BLaER1 treated with 17β-estradiol and CSF1 and Interleukin-3, amounts not matched to agents 10 nM and 100 nM (cell line): ENCODE measurements around the gene SMARCA4.
A peak's percentile ranks its signal among the peaks of the same experiment; 100 is the strongest.
"Not testable (repeated sequence)": the region's sequence is repeated elsewhere in the genome, so short reads cannot be mapped to it uniquely, and the experiment has no call there.

ENCODE experiments used
- H3K27ac ChIP-seq, 11 experiments: shearing (Covaris generic); formaldehyde crosslinking; 2 replicates each; pipeline ENCODE4 v1.8.1; 2022
- H3K27me3 ChIP-seq, 11 experiments: shearing (Covaris generic); formaldehyde crosslinking; 2 replicates each; pipeline ENCODE4 v1.8.1; 2022
- H3K36me3 ChIP-seq, 11 experiments: shearing (Covaris generic); formaldehyde crosslinking; 2 replicates each; pipeline ENCODE4 v1.8.1; 2022
- H3K4me1 ChIP-seq, 10 experiments: shearing (Covaris generic); formaldehyde crosslinking; 2 replicates each; pipeline ENCODE4 v1.8.1; 2022
- H3K4me2 ChIP-seq, 11 experiments: shearing (Covaris generic); formaldehyde crosslinking; 2 replicates each; pipeline ENCODE4 v1.8.1; 2022
- H3K4me3 ChIP-seq, 10 experiments: shearing (Covaris generic); formaldehyde crosslinking; 2 replicates each; pipeline ENCODE4 v1.8.1; 2022
- H3K9ac ChIP-seq, 11 experiments: shearing (Covaris generic); formaldehyde crosslinking; 2 replicates each; pipeline ENCODE4 v1.8.1; 2022
- H3K9me3 ChIP-seq, 11 experiments: shearing (Covaris generic); formaldehyde crosslinking; replicated peaks in 1 of 11; 2 replicates each; pipeline ENCODE4 v1.8.1; 2022
- H4K20me1 ChIP-seq, 11 experiments: shearing (Covaris generic); formaldehyde crosslinking; 2 replicates each; pipeline ENCODE4 v1.8.1; 2022
- Cebpa-rat ChIP-seq, 11 experiments: shearing (Covaris generic); IDR thresholded peaks; 2 replicates each; pipeline ENCODE4 v1.8.1; 2022

The SMARCA4 gene

DNA sequence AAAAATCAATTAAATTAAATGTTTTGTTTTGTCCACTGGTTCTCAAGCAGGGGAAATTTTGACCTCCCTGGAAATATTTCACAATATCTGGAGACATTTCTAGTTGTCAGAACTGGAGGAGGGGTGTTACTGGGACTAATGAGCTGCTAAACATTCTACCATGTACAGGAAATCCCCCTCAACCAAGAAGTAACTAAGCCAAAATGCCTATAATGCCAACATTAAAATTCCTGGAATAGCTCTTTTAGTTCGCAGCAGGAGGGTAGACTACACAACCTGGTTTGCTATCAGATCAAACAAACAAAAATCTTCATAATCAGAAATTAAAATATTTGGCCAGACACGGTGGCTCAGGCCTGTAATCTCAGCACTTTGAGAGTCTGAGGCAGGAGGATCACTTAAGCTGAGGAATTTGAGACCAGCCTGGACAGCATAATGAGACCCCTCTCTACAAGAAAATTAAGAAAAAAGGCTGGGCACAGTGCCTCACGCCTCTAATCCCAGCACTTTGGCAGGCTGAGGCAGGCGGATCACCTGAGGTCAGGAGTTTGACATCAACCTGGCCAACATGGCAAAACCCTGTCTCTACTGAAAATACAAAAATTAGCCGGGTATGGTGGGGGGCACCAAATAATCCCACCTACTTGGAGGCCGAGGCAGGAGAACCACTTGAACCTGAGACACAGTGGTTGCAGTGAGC is 13.7 kb upstream of the SMARCA4 start:
- Histone ChIP-seq H3K27me3 (no peaks in the 10 kb centered on the region), H3K4me3 (no peak overlapping the region), H4K20me1 (no peaks in the 10 kb centered on the region), H3K4me2 (no peak overlapping the region), H3K9me3 (no peaks in the 10 kb centered on the region), H3K27ac (no peak overlapping the region), H3K9ac (0 out of 22 replicates have a peak overlapping the region, but pooled peaks of 1 of the 11 experiments have one; percentile 17), H3K4me1 (peaks cover 0 to 37% (median 1%) of the 10 kb centered on the region in 10 experiments; a peak in 12 of 20 replicates), H3K36me3 (no peaks in the 10 kb centered on the region)
- TF ChIP-seq Cebpa-rat (IDR thresholded peaks at IDR 0.05) = peak in 2 of 11 experiments; percentile 18 to 22; a peak in 1 of 22 replicates

DNA sequence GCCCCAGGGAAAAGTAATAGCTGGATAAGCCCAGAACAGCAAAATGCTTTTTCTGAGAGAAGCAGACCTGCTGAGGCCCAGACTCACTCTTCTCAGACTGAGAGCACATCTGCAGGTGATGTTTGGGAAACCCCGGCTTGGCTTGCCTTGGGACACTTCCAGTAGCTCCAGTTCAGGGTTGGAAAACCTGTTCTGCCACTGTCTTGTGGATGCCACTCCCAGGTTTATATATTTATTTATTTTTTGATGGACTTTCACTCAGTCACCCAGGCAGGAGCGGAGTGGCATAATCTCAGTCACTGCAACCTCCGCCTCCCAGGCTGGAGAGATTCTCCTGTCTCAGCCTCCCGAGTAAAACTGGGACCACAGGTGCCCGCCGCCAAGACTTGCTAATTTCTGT is 8.0 kb upstream of the SMARCA4 start:
- H3K4me2 ChIP-seq = peak overlapping the region in 1 of 11 experiments; percentile 47; a peak in 2 of 22 replicates
- no peak overlapping the region for H3K27ac ChIP-seq

DNA sequence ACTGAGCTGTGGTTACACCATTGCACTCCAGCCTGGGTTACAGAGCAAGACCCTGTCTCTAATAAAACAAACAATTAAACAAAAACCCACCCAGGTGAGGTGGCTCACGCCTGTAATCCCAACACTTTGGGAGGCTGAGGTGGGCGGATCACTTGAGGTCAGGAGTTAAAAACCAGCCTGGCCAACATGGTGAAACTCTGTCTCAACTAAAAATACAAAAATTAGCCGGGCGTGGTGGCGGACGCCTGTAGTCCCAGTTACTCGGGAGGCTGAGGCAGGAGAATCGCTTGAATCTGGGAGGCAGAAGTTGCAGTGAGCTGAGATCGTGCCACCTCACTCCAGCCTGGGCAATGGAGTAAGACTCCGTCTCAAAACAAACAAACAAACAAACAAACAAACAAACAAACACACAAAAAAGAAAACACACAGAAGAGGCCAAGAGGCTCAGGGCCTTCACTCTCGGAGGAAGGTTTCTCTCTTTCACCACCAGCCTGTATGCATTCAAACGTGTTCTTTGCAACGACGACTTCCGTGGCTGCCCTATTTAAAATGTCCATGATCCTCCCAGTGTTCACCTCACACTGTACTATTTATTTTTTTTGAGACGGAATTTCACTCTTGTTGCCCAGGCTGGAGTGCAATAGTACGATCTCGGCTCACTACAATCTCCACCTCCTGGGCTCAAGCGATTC is 1.4 kb upstream of the SMARCA4 start:
- Histone ChIP-seq H3K4me1 (peaks cover 37 to 46% (median 42%) of the 10 kb centered on the region in 10 experiments), H3K4me2 (peak overlapping the region; percentile 79 to 97 (median 93)), H3K4me3 (peak overlapping the region; percentile 68 to 99 (median 88); a peak in 19 of 20 replicates), H3K9ac (peak overlapping the region; percentile 93 to 98 (median 95); a peak in 21 of 22 replicates), H3K27ac (peak overlapping the region; percentile 87 to 97 (median 94); a peak in 20 of 22 replicates), H4K20me1 (peaks cover under 1 to 28% (median 24%) of the 10 kb centered on the region in 11 experiments; a peak in 20 of 22 replicates)
- not testable (repeated sequence) for H3K36me3 ChIP-seq, H3K9me3 ChIP-seq, H3K27me3 ChIP-seq

More for the DNA sequence above, 8.0 kb upstream of the SMARCA4 start:
- peaks cover 15 to 36% (median 22%) of the 10 kb centered on the region in 10 experiments; a peak in 19 of 20 replicates for H3K4me1 ChIP-seq
- no peaks in the 10 kb centered on the region for H3K36me3 ChIP-seq
- TF ChIP-seq Cebpa-rat (IDR thresholded peaks at IDR 0.05) = no peak
- no peak overlapping the region for H3K4me3 ChIP-seq
- H3K9ac ChIP-seq = no peak overlapping the region
- no peaks in the 10 kb centered on the region for H3K9me3 ChIP-seq
- H3K27me3 ChIP-seq = no peaks in the 10 kb centered on the region
- no peaks in the 10 kb centered on the region for H4K20me1 ChIP-seq

DNA sequence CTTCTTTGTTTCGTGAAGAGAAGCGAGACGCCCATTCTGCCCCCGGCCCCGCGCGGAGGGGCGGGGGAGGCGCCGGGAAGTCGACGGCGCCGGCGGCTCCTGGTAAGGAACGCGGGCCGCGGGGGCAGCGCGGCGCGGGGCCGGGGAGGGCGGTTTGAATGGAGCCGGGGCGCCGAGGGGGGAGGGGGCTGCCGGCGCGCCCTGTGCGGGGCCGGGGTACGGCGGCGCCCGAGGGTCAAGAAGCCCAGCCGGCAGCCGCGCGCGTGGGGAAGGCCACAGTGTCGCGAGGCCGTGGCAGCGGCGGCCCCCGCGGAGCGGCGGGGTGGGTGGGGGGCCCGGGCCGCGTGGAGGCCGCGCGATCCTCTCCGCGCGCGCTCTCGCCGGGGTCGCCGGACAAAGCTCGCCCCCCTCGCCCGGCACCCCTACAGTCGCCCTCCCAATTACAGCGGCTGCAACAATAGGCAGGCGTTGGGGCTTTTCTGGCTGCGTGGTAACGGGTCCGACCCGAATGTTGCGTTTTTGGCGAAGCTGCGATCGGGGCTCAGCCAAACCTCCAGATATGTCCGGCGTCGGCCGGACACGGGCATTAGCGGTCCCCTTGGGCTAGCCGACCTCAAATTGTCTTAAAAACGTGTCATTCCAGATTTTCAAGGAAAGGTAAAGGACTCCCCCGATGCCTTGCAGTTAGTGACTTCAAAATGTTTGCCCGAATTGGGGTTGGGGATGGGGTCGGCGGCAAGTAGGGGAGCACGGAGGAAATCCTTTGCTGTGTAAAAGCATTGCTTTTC is 437 bp downstream of the SMARCA4 start:
- Histone ChIP-seq H3K4me3 (peak overlapping the region; percentile 77 to 99 (median 92)), H3K4me1 (peaks cover 50 to 57% (median 54%) of the 10 kb centered on the region in 10 experiments), H3K9me3 (no peaks in the 10 kb centered on the region), H3K27me3 (no peaks in the 10 kb centered on the region), H3K4me2 (peak overlapping the region; percentile 75 to 99 (median 91)), H3K9ac (peak overlapping the region; percentile 92 to 98 (median 95)), H3K27ac (peak overlapping the region; percentile 85 to 97 (median 94)), H3K36me3 (peaks cover 0 to 25% (median 15%) of the 10 kb centered on the region in 11 experiments; a peak in 13 of 22 replicates), H4K20me1 (peaks cover 8 to 46% (median 42%) of the 10 kb centered on the region in 11 experiments; a peak in 21 of 22 replicates)
- no peak for TF ChIP-seq Cebpa-rat (IDR thresholded peaks at IDR 0.05)

GRCh38 chr19:10962863-10963262 is 2.0 kb downstream of the SMARCA4 start:
- peak overlapping the region; percentile 92 to 98 (median 95) for H3K9ac ChIP-seq

DNA sequence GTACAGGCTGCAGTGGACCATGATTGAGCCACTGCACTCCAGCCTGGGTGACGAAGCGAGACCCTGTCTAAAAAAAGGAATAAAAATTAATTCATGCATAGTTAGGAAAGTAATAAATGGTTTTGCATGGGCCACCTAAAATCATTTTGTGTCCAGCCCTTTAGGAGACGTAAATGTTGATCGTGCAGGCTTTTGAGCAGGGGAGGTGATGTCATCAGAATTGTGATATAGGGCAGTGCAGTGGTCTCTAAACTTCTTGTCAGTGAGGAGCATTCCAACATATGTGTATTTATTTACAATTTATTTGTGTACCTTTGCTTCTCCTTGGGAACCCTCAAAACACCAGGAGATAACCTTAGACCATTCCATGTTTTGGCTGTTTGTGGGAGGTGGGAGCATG is 3.0 kb downstream of the SMARCA4 start:
- H3K4me2 ChIP-seq = peak overlapping the region; percentile 75 to 99 (median 91)
- H3K9ac ChIP-seq = peak overlapping the region in 8 of 11 experiments; percentile 24 to 98 (median 95); a peak in 15 of 22 replicates
- peaks cover 0 to 30% (median 15%) of the 10 kb centered on the region in 11 experiments; a peak in 13 of 22 replicates for H3K36me3 ChIP-seq
- peaks cover 8 to 72% (median 68%) of the 10 kb centered on the region in 11 experiments; a peak in 21 of 22 replicates for H4K20me1 ChIP-seq
- no peak overlapping the region for H3K27ac ChIP-seq
- H3K4me3 ChIP-seq = peak overlapping the region in 8 of 10 experiments; percentile 84 to 99 (median 93); a peak in 13 of 20 replicates
- no peaks in the 10 kb centered on the region for H3K27me3 ChIP-seq
- no peak for TF ChIP-seq Cebpa-rat (IDR thresholded peaks at IDR 0.05)
- H3K4me1 ChIP-seq = peaks cover 76 to 82% (median 79%) of the 10 kb centered on the region in 10 experiments
- H3K9me3 ChIP-seq = no peaks in the 10 kb centered on the region

More at GRCh38 chr19:10962863-10963262, 2.0 kb downstream of the SMARCA4 start:
- Histone ChIP-seq H3K27ac (peak overlapping the region in 9 of 11 experiments; percentile 87 to 97 (median 95); a peak in 16 of 22 replicates), H3K36me3 (peaks cover 0 to 30% (median 15%) of the 10 kb centered on the region in 11 experiments; a peak in 13 of 22 replicates), H4K20me1 (peaks cover 8 to 62% (median 58%) of the 10 kb centered on the region in 11 experiments; a peak in 21 of 22 replicates), H3K27me3 (no peaks in the 10 kb centered on the region), H3K4me2 (peak overlapping the region; percentile 75 to 99 (median 91)), H3K4me1 (peaks cover 66 to 73% (median 69%) of the 10 kb centered on the region in 10 experiments), H3K4me3 (peak overlapping the region; percentile 77 to 99 (median 92)), H3K9me3 (no peaks in the 10 kb centered on the region)
- TF ChIP-seq Cebpa-rat (IDR thresholded peaks at IDR 0.05) = no peak

DNA sequence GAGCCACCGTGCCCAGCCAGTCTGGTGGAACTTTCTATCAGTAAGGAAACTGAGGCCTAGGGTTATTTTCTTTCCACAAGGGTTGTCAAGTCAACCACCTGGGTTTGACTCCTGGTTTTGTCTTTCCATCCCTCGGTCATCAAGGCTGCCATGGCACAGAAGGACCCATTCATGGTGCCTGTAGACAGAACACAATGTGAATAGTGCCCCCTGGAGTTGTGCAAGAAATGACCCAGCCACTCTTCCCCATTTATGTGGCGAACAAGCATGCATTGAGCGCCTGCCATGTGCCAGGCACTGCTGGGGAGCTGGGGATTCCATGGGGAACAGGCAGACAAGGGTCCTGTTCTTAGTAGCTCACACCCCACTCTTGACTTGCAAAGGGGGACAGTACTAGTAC is 4.1 kb downstream of the SMARCA4 start:
- Histone ChIP-seq H3K27ac (no peak overlapping the region), H3K4me3 (no peak overlapping the region), H4K20me1 (peaks cover 12 to 83% (median 79%) of the 10 kb centered on the region in 11 experiments; a peak in 21 of 22 replicates), H3K9ac (no peak overlapping the region), H3K9me3 (no peaks in the 10 kb centered on the region), H3K4me2 (peak overlapping the region; percentile 27 to 99 (median 91)), H3K4me1 (peaks cover 78 to 83% (median 81%) of the 10 kb centered on the region in 10 experiments), H3K27me3 (no peaks in the 10 kb centered on the region), H3K36me3 (peaks cover 0 to 30% (median 15%) of the 10 kb centered on the region in 11 experiments; a peak in 13 of 22 replicates)
- TF ChIP-seq Cebpa-rat (IDR thresholded peaks at IDR 0.05) = no peak

DNA sequence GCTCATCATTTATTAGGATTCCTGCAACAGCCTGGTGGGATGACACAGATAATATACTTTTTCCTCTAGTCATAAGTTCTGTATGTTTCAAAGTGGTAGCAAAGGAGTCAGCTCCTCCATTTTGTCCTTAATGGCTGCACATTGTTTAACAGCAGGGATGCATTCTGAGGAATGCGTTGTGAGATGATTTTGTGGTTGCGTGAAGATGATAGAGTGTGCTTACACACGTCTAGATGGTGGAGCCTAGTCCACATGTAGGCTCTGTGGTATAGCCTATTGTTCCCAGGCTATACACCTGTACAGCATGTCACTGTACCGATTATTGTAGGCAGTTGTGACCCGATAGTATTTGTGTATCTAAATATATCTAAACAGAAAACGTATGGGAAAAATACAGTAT is 4.6 kb downstream of the SMARCA4 start:
- Histone ChIP-seq H3K4me3 (no peak overlapping the region), H3K9me3 (no peaks in the 10 kb centered on the region), H4K20me1 (peaks cover 13 to 88% (median 83%) of the 10 kb centered on the region in 11 experiments; a peak in 21 of 22 replicates), H3K9ac (no peak overlapping the region), H3K27me3 (no peaks in the 10 kb centered on the region), H3K36me3 (peaks cover 0 to 30% (median 15%) of the 10 kb centered on the region in 11 experiments; a peak in 13 of 22 replicates), H3K4me2 (peak overlapping the region; percentile 27 to 99 (median 91); a peak in 21 of 22 replicates), H3K27ac (no peak overlapping the region), H3K4me1 (peaks cover 80 to 84% (median 83%) of the 10 kb centered on the region in 10 experiments)
- no peak for TF ChIP-seq Cebpa-rat (IDR thresholded peaks at IDR 0.05)
